Smooth muscle cell (in vitro differentiated cells): ENCODE data around the gene OPA3. TPM values are rescaled to one million over a fixed set of nuclear protein-coding genes. Genes with fewer than 3 reads are reported as not detected.

Experiments
- DNase-seq: peaks from one replicate; lab custom pipeline; 2025; ENCODE audit not compliant: unreplicated experiment; lab: John Stamatoyannopoulos, UW
- H2AFZ ChIP-seq: fragments of 200-600 bp; sonication (generic); 2 replicates; pipeline ENCODE4 v1.6.0; 2016; ENCODE audit warnings: antibody characterized with exemption, low read depth, mild to moderate bottlenecking
- H3F3A ChIP-seq: fragments of 200-600 bp; sonication (generic); 2 replicates; pipeline ENCODE4 v1.6.0; 2017; ENCODE audit warnings: antibody characterized with exemption, low read depth
- H3K27ac ChIP-seq: fragments of 200-600 bp; sonication (generic); 2 replicates; pipeline ENCODE4 v1.5.1; 2016; ENCODE audit warnings: low read depth, mild to moderate bottlenecking
- H3K27me3 ChIP-seq: fragments of 200-600 bp; sonication (generic); 2 replicates; pipeline ENCODE4 v1.6.1; 2016; ENCODE audit warnings: low read depth, mild to moderate bottlenecking
- H3K36me3 ChIP-seq: fragments of 200-600 bp; sonication (generic); 2 replicates; pipeline ENCODE4 v1.5.1; 2016; ENCODE audit warnings: low read depth
- H3K4me1 ChIP-seq: fragments of 200-600 bp; sonication (generic); 2 replicates; pipeline ENCODE4 v1.5.1; 2016; ENCODE audit warnings: low read depth
- H3K4me2 ChIP-seq: fragments of 200-600 bp; sonication (generic); 2 replicates; pipeline ENCODE4 v1.6.0; 2016; ENCODE audit warnings: mild to moderate bottlenecking
- H3K4me3 ChIP-seq: fragments of 200-600 bp; sonication (generic); 2 replicates; pipeline ENCODE4 v1.5.1; 2016; ENCODE audit warnings: mild to moderate bottlenecking
- H3K79me2 ChIP-seq: fragments of 200-600 bp; sonication (generic); 2 replicates; pipeline ENCODE4 v1.6.0; 2016; ENCODE audit warnings: low read depth, mild to moderate bottlenecking
- H3K9ac ChIP-seq: fragments of 200-600 bp; sonication (generic); 2 replicates; pipeline ENCODE4 v1.6.0; 2016; ENCODE audit warnings: low read depth
- H3K9me3 ChIP-seq: fragments of 200-600 bp; sonication (generic); replicated peaks from 2 replicates; pipeline ENCODE4 v1.5.1; 2016; ENCODE audit warnings: low read depth
- H4K20me1 ChIP-seq: fragments of 200-600 bp; sonication (generic); 2 replicates; pipeline ENCODE4 v1.6.0; 2016; ENCODE audit warnings: low read depth
- WGBS: methylation state at CpG from one replicate; pipeline ENCODE4 v1.1.7; 2016; ENCODE audit warnings: low lambda C conversion rate; 5-methylcytosine and 5-hydroxymethylcytosine counted together
- polyA plus RNA-seq: library from polyadenylated mRNA; unstranded; fragments of >200 nt; fragmentation: Nextera tagmentation; extraction: Ambion mirVana; gene quantifications from 2 replicates; pipeline ENCODE4 v1.2.1, GENCODE V29; 2016
- total RNA-seq: library from RNA; depleted of rRNA; stranded (reverse); fragments of >200 nt; gene quantifications from 2 replicates; pipeline ENCODE4 v1.2.3, GENCODE V29; 2014
- TF ChIP-seq, protein P1 (sequence below): fragments of 200-600 bp; sonication (generic); IDR thresholded peaks from 2 replicates; pipeline ENCODE4 v1.5.1; 2017; ENCODE audit warnings: borderline replicate concordance, mild to moderate bottlenecking, antibody characterized with exemption; ENCODE audit not compliant: insufficient read depth, poor library complexity, severe bottlenecking

OPA3 gene
- total and polyA plus RNA-seq, 2 experiments from 2014 or later = 8.8 to 10.3 TPM

DNA sequence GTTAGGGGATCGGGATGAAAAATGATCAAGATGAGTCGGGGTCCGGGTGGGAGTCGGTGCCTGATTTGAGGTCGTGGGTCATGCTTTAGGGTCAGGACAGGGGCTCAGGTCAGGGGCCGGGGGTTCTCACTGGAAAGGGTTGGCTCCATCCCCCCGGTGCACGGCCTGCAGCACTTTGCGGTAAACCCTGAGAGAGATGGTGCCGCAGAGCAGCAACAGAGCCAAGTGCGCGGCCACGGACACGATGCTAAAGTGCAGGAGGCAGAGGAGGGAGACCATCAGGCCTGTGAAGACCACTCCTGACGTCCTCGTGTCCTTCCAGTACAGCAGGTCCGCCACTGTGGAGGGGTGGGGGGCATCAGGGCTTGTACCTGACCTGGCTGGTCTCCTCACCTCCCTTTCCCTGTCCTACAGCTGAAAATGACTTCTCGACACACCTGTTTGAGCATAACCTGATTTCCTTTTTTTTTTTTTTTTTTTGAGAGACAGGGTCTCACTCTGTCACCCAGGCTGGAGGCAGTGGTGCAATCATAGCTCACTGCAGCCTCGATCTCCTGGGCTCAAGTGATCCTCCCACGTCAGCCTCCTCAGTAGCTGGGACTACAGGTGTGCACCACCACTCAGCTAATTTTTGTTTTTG, 95.3 kb downstream of the OPA3 start:
- Histone ChIP-seq H3K4me1 (no peaks in the 10 kb centered on the region), H3K4me2 (no peak overlapping the region), H2AFZ (no peak overlapping the region), H3K9me3 (no peaks in the 10 kb centered on the region), H3K27me3 (no peaks in the 10 kb centered on the region), H3K9ac (no peak overlapping the region), H3F3A (peaks cover 11% of the 10 kb centered on the region), H3K4me3 (no peak overlapping the region), H3K36me3 (no peaks in the 10 kb centered on the region), H3K79me2 (no peaks in the 10 kb centered on the region), H4K20me1 (peaks cover 3% of the 10 kb centered on the region), H3K27ac (no peak overlapping the region)
- WGBS = 96% methylated on average over 20 of the region's 20 CpGs
- TF ChIP-seq, protein P1, sequence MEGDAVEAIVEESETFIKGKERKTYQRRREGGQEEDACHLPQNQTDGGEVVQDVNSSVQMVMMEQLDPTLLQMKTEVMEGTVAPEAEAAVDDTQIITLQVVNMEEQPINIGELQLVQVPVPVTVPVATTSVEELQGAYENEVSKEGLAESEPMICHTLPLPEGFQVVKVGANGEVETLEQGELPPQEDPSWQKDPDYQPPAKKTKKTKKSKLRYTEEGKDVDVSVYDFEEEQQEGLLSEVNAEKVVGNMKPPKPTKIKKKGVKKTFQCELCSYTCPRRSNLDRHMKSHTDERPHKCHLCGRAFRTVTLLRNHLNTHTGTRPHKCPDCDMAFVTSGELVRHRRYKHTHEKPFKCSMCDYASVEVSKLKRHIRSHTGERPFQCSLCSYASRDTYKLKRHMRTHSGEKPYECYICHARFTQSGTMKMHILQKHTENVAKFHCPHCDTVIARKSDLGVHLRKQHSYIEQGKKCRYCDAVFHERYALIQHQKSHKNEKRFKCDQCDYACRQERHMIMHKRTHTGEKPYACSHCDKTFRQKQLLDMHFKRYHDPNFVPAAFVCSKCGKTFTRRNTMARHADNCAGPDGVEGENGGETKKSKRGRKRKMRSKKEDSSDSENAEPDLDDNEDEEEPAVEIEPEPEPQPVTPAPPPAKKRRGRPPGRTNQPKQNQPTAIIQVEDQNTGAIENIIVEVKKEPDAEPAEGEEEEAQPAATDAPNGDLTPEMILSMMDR = no peak
- no peak for DNase-seq

DNA sequence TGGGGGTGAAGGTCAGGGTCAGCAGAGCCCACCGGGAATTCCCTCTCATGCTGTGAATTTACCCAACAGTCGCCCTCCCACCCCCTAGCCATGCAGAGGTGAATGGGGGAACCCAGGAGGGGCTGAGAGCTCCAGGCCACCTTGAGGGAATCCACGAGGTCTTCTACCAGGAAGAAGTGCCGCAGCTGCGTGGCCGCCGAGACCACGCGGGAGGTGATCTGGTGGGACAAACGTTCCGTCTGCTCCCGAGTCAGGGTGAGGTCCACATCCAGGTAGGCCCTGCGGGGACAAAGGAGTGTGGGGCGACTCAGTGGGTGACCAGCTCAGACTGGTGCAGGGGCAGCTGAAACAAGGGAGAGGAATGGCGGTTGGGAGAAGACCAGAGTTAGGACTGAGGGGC, 95.9 kb downstream of the OPA3 start:
- no peaks in the 10 kb centered on the region for H3K4me1 ChIP-seq
- peaks cover 13% of the 10 kb centered on the region for H3F3A ChIP-seq
- no peak overlapping the region for H3K4me3 ChIP-seq
- H3K36me3 ChIP-seq = no peaks in the 10 kb centered on the region
- no peaks in the 10 kb centered on the region for H3K27me3 ChIP-seq
- WGBS = 96% methylated on average over 15 of the region's 15 CpGs
- H4K20me1 ChIP-seq = no peaks in the 10 kb centered on the region
- H2AFZ ChIP-seq = no peak overlapping the region
- TF ChIP-seq, protein P1 = no peak
- H3K4me2 ChIP-seq = no peak overlapping the region
- no peak overlapping the region for H3K9ac ChIP-seq
- no peaks in the 10 kb centered on the region for H3K9me3 ChIP-seq
- H3K27ac ChIP-seq = no peak overlapping the region
- DNase-seq = no peak
- H3K79me2 ChIP-seq = no peaks in the 10 kb centered on the region

DNA sequence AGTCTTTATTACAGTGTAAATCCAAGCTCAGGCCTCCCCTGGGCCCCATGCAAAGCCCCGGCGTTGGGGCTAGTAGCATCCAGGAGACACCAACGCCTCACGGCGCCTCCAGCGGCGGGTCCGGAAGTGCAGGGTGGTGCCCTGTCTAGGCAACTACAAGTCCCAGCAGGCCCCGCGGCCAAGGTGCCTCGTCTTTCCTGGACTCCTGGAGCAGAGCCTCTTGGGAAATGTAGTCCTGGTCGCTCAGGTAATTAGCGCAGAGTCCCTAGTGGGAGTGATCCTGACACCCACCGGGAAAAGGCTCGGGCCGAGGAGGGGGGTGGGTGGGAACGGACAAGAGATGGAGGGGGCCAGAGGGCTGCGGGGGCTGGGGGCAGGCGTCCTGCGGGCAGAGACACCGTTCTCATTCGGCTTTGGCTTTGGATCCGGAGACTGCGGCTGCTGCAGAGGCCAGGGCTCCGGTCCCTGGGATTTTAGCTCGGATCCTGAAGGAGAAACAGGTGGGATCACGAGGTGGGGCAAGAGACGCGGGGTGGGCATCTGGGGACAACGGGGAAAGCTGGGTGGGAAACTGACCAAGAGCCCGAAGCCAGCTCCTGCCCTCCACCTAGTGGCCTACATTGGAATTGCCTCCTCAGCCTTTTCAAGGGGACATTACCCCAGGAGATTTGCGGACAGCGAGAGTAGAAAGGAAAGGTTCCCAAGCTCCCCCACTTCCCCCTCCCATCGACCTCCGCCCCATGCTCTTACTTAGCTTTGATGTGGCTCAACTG, 99.1 kb downstream of the OPA3 start:
- no peak overlapping the region for H3K27ac ChIP-seq
- no peaks in the 10 kb centered on the region for H3K9me3 ChIP-seq
- H3K79me2 ChIP-seq = no peaks in the 10 kb centered on the region
- H4K20me1 ChIP-seq = no peaks in the 10 kb centered on the region
- H3K9ac ChIP-seq = no peak overlapping the region
- H3K36me3 ChIP-seq = no peaks in the 10 kb centered on the region
- peak overlapping the region; percentile 79 for H3K4me3 ChIP-seq
- peak overlapping the region; percentile 92 for H2AFZ ChIP-seq
- DNase-seq = peak; percentile 88
- TF ChIP-seq, protein P1 = peak; percentile 69
- H3K4me2 ChIP-seq = peak overlapping the region; percentile 96
- WGBS = 1% methylated on average over 35 of the region's 35 CpGs
- no peaks in the 10 kb centered on the region for H3K4me1 ChIP-seq
- H3F3A ChIP-seq = peaks cover 13% of the 10 kb centered on the region
- no peaks in the 10 kb centered on the region for H3K27me3 ChIP-seq
